Tibial nerve (tissue), 3 donors: Measurements from ENCODE around the gene ERO1B.

Experiments used
- CTCF ChIP-seq, 5 experiments: fragments of 200-600 bp in 3 of 5; fragments of 450-650 bp in 2 of 5; sonication (generic) in 3 of 5; IDR thresholded peaks; one replicate each; pipeline ENCODE4 v1.5.1; 2016 to 2019; ENCODE audit warnings: antibody characterized with exemption in 5 of 5, mild to moderate bottlenecking in 3 of 5, moderate library complexity in 2 of 5
- POLR2A ChIP-seq, 2 donors: fragments of 450-650 bp; IDR thresholded peaks; one replicate each; pipeline ENCODE4 v1.6.1; 2017; ENCODE audit warnings: antibody characterized with exemption in 2 of 2, mild to moderate bottlenecking in 2 of 2, moderate library complexity in 2 of 2

GRCh38 chr1:236204656-236205055 is 77.1 kb downstream of the ERO1B start:
- TF ChIP-seq CTCF (IDR thresholded peaks at IDR 0.05) (no peak), POLR2A (IDR thresholded peaks at IDR 0.05) (no peak)
